ENCODE results near the gene ZNF423. TPM values are rescaled to one million over a fixed set of nuclear protein-coding genes. Genes with fewer than 3 reads are reported as not detected.

ZNF423 gene
- total RNA-seq, 1 donor from 2014 or later, result 11.9 TPM

DNA sequence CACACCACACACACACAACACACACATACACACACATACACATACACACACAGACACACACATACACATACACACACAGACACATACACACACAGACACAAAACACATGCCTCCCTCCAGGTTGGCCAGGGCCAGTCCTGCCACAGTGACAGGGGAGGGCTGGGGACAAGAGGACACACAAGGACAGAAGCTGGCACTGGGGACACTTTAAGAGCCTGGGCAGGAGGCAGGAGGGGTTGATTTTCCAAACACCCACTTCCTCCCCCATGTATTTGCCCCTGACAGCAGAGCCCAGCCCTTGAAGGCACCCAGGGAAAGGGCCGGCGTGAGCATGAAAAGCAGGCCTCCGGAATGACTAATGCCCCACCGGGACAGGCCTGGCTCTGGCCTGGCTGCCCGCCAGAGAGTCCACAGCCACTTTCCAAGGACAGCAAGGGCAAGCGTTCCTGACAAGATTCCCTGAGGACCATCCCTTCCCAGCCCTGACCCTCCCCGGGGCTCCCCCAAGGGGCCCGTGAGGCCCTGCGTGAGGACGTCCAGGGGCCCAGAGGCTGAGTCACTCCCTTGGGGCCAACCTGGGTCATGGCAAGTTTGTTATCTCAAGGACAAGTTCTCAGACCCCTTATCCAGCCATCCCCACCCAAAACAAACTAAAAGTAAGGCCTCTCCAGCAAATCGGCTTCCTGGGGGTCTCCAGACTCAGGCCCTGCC is 235.6 kb downstream of the ZNF423 start:
- no peaks in the 10 kb centered on the region for H3K36me3 ChIP-seq
- DNase-seq, result no peak
- peak overlapping the region; percentile 36 for H3K27ac ChIP-seq
- intact Hi-C loops (cut with DNase I), result no loop called here
- no peak overlapping the region for H3K4me3 ChIP-seq
- peak; percentile 38 for ATAC-seq
- TF ChIP-seq, protein P1, sequence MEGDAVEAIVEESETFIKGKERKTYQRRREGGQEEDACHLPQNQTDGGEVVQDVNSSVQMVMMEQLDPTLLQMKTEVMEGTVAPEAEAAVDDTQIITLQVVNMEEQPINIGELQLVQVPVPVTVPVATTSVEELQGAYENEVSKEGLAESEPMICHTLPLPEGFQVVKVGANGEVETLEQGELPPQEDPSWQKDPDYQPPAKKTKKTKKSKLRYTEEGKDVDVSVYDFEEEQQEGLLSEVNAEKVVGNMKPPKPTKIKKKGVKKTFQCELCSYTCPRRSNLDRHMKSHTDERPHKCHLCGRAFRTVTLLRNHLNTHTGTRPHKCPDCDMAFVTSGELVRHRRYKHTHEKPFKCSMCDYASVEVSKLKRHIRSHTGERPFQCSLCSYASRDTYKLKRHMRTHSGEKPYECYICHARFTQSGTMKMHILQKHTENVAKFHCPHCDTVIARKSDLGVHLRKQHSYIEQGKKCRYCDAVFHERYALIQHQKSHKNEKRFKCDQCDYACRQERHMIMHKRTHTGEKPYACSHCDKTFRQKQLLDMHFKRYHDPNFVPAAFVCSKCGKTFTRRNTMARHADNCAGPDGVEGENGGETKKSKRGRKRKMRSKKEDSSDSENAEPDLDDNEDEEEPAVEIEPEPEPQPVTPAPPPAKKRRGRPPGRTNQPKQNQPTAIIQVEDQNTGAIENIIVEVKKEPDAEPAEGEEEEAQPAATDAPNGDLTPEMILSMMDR (IDR thresholded peaks at IDR 0.05), result no peak
- H3K9me3 ChIP-seq, result no peaks in the 10 kb centered on the region
- H3K27me3 ChIP-seq, result no peaks in the 10 kb centered on the region
- no peaks in the 10 kb centered on the region for H3K4me1 ChIP-seq

DNA sequence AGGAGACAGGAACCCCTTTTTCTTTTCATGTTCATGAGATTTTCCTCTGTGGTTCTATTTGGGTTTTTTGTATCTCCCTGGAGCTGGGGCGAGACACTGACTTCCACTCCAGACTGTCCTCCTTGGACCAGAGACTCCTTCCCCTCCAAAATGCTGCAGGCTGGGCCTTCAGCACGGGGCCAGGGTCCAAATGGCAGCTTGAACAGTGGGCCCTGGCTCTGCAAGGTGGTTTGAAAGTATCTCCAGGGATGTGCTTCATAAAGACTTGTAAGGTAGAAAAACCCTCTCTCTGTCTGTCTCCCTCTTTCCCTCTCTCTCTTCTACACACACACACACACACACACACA is 236.1 kb downstream of the ZNF423 start:
- ATAC-seq (no peak), DNase-seq (no peak)
- H3K27ac ChIP-seq, result no peak overlapping the region
- H3K9me3 ChIP-seq, result no peaks in the 10 kb centered on the region
- H3K27me3 ChIP-seq, result no peaks in the 10 kb centered on the region
- H3K36me3 ChIP-seq, result no peaks in the 10 kb centered on the region
- H3K4me1 ChIP-seq, result no peaks in the 10 kb centered on the region
- TF ChIP-seq, protein P1 (IDR thresholded peaks at IDR 0.05), result no peak
- intact Hi-C loops (cut with DNase I), result no loop called here
- H3K4me3 ChIP-seq, result no peak overlapping the region

DNA sequence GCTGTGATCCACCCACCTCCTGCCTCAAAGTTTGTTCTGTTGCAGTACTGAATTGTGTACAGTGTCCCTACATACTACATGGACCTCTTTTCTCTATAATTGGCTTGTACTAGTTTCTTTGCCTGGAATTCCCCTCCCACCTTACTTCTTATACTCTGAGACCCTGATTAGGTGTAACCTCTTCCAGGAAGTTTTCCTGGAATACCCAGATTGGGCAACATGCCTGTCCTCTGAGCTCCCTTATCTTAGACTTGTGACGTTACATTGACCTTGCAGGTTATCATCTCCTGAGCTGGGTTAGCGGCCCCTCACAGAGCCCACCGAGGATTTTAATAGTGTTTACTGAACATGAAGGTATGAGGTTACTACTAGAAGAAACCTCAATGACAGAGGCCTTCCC is 237.0 kb downstream of the ZNF423 start:
- intact Hi-C loops (cut with DNase I), result no loop called here

DNA sequence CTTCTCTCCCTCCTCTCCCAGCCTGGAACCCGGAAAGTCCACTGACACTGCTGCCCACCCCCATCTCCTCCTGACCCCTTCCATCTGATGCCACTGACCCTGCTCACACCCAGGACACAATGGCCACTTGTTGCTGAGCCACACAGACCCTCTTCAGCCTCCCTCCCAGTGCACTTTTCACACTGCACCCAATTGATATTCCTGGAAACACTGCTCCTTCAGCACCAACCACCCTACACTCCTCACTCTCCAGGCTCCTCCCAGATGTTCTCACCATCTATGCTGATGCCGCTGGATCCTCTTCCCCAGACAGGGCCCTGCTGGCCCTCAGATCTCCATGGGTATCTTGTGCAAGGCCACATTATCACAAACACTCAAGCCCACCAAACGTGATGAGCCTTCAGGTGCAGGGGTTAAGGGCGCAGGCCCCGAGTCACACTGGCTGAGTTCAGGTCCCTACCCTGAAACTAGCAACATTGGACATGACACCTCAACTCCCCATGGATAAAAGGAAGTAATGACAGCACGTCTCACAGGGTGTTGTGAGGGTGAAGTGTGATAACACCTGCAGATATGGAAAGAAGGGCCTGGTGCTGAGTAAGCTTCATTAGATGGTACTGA is 238.1 kb downstream of the ZNF423 start:
- TF ChIP-seq, protein P1 (IDR thresholded peaks at IDR 0.05), result no peak
- DNase-seq, result no peak
- intact Hi-C loops (cut with DNase I), result no loop called here

More for the DNA sequence above, 237.0 kb downstream of the ZNF423 start:
- no peaks in the 10 kb centered on the region for H3K36me3 ChIP-seq
- no peaks in the 10 kb centered on the region for H3K9me3 ChIP-seq
- no peaks in the 10 kb centered on the region for H3K27me3 ChIP-seq
- no peak for ATAC-seq
- H3K4me1 ChIP-seq, result no peaks in the 10 kb centered on the region
- no peak overlapping the region for H3K4me3 ChIP-seq
- H3K27ac ChIP-seq, result no peak overlapping the region
- TF ChIP-seq, protein P1 (IDR thresholded peaks at IDR 0.05), result no peak
- DNase-seq, result no peak

DNA sequence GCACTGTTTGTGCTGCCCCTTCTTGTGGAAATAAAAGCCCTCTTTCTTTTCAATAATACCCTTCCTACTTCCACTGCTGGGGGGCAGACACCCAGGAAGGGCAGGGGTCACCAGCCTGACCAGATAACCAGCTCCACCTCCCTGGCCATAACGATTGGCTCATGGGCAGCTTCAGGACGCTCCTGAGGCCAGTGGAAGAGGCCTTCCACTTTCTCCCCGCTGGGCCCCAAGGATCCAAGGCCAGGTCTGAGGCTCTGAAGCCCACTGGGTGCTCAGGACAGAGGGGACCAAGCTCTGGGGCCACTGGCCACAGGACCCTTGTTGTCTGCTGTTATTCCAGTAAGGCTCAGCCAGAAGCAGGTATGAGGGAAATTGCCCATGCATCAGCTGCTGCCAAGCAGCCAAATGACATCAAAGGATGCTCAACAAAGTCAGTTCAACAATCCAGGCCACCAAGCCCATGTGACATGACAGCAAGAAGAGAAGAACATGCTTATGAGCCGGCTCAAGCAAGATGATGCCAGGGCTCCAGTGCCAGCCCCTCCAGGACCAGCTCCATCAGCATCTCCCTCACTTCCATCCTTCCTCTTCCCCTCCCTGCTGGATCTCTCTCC is 238.8 kb downstream of the ZNF423 start:
- ATAC-seq, result no peak
- no peak overlapping the region for H3K4me3 ChIP-seq
- H3K9me3 ChIP-seq, result no peaks in the 10 kb centered on the region
- no peak for DNase-seq
- no peaks in the 10 kb centered on the region for H3K36me3 ChIP-seq
- TF ChIP-seq, protein P1 (IDR thresholded peaks at IDR 0.05), result no peak
- intact Hi-C loops (cut with DNase I), result no loop called here
- no peaks in the 10 kb centered on the region for H3K27me3 ChIP-seq
- no peak overlapping the region for H3K27ac ChIP-seq
- H3K4me1 ChIP-seq, result no peaks in the 10 kb centered on the region

More for the DNA sequence above, 238.1 kb downstream of the ZNF423 start:
- no peak for ATAC-seq
- Histone ChIP-seq H3K36me3 (no peaks in the 10 kb centered on the region), H3K27me3 (no peaks in the 10 kb centered on the region), H3K9me3 (no peaks in the 10 kb centered on the region), H3K4me3 (no peak overlapping the region), H3K27ac (no peak overlapping the region), H3K4me1 (no peaks in the 10 kb centered on the region)
